ENCODE data around the gene DISP3.

GRCh38 chr1:11541236-11541635 lies 62.3 kb downstream of the DISP3 start:
- TF ChIP-seq CTCF (IDR thresholded peaks at IDR 0.05) (no peak), POLR2AphosphoS5 (IDR thresholded peaks at IDR 0.05) (no peak)
